GM23248 (cell line): ENCODE measurements around the gene RNF126.

Experiments used
- EZH2 ChIP-seq: fragments of 200-600 bp; sonication (generic); IDR thresholded peaks from 2 replicates; pipeline ENCODE4 v1.6.1; 2018; ENCODE audit warnings: antibody characterized with exemption, mild to moderate bottlenecking; ENCODE audit not compliant: insufficient read depth, poor library complexity, severe bottlenecking
- EZH2phosphoT487 ChIP-seq: fragments of 200-600 bp; sonication (generic); IDR thresholded peaks from 2 replicates; pipeline ENCODE4 v1.6.1; 2018; ENCODE audit warnings: antibody characterized with exemption, moderate library complexity, mild to moderate bottlenecking, low read depth; ENCODE audit not compliant: insufficient read depth

DNA sequence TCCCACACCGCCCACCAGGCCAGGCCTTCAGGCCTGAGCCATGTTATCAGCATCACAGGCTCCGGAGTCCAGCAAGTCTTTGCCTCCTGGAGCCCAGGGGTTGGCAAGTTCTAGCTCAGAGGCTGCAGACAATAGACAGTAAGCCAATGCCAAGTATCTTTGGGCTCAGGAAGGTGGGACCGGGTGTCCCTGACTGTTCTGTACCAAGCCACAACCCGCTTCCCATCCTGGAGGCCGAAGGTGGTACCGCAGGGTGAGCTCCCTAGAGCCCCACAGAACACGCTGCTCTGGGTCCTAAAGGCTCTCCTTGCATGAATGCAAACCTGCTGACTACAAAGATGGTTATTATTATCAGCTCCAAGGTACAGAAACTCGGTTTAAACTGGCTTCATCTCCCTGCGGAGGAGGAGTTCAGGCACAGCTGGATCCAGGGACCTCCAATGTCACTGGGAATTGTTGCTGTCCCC, 7.6 kb upstream of the RNF126 start:
- TF ChIP-seq EZH2, result no peak
- TF ChIP-seq EZH2phosphoT487, result no peak
